HG03432 (cell line): ENCODE results near the gene GALNT1.
A peak's percentile ranks its signal among the peaks of the same experiment; 100 is the strongest.

ENCODE experiments used
- ATAC-seq: cut with Tn5 transposase; IDR thresholded peaks from one replicate; pipeline ENCODE4 v1.9.1; 2021; ENCODE audit warnings: mild to moderate bottlenecking, moderate library complexity; ENCODE audit not compliant: unreplicated experiment

GALNT1 gene

GRCh38 chr18:35662293-35663062, 80.9 kb downstream of the GALNT1 start:
- peak; percentile 86 for ATAC-seq

- ATAC-seq = no peak
These were observed 90.5 kb downstream of the GALNT1 start for GRCh38 chr18:35671966-35672603.

GRCh38 chr18:35672897-35673296, 91.4 kb downstream of the GALNT1 start:
- no peak for ATAC-seq

DNA sequence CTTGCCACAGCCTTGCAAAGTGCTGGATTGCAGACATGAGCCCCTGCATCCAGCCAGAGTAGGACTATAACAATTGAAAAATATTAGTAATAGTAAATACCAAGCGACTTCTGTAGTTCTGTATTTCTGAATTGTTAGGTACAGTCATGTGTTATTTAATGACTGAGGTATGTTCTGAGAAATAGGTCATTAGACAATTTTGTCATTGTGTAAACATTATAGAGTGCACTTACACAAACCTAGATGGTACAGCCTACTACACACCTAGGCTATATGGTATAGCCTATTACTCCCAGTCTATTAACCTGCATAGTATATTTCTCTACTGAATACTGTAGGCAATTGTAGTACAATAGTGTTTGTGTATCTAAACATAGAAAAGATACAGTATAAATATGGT, 92.1 kb downstream of the GALNT1 start:
- no peak for ATAC-seq

DNA sequence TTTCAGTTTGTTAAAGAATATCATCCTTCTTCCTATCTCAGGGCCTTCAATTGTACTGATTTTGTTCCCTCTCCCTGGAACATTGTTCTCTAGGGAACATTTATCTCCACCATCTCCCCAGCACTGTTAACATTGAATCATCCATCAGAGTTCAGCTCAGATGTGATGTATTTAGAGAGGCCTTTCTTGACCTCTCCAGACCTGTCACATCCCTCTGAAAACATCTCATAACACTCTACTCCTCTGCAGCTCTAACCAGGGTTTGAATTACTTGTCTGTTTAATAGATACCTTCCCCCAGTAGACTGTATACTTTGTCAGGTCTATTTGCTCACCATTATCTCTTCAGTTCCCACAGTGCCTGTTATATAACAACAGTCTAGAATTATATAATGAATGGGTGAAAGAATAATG, 98.6 kb downstream of the GALNT1 start:
- ATAC-seq = no peak

GRCh38 chr18:35682281-35682867, 100.8 kb downstream of the GALNT1 start:
- no peak for ATAC-seq

DNA sequence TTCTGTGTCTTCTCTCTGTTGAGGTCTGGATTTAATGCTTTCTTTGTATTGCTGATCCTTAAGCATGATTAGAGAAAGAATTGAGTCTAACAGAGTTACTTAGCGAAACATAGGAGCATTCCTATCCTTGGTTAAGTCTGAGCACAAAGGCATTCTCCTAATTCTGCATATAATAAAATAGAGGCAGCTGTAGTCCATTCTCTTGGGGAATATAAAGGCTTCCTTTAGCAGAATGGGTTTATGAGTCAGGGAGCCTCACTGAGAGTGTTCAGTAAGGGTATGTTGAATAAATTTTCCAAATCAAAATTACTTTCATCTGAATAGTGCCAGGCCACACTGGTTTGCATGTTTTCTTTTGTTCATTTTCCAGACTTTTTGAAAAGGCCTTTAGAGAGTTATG, 101.5 kb downstream of the GALNT1 start:
- ATAC-seq = no peak

DNA sequence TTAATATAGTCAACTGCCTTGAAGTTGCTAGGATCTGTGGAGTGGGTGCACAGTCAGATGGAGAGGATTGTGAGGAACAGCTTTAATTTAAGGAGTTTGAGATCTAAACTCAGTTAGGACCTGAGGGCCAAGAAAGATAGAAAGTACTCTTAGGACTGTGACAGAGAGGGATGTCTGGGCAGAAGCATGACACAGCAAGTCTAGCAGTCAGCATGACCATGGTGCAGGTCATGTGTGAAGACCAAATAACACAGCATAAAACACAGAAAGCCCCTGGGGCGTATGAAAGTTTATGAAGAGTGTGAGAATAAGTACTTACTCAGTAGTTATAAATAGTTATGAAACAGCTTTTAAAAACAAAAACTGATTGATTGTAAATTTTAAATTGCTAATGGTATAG, 107.2 kb downstream of the GALNT1 start:
- peak; percentile 97 for ATAC-seq

- ATAC-seq = no peak
These were observed 108.2 kb downstream of the GALNT1 start for GRCh38 chr18:35689728-35690127.

GRCh38 chr18:35691625-35692024, 110.1 kb downstream of the GALNT1 start:
- ATAC-seq = no peak

GRCh38 chr18:35692866-35693265, 111.3 kb downstream of the GALNT1 start:
- no peak for ATAC-seq

- ATAC-seq = no peak
These were observed 112.3 kb downstream of the GALNT1 start for GRCh38 chr18:35693829-35694228.

- ATAC-seq = no peak
These were observed 113.3 kb downstream of the GALNT1 start for GRCh38 chr18:35694808-35695207.

DNA sequence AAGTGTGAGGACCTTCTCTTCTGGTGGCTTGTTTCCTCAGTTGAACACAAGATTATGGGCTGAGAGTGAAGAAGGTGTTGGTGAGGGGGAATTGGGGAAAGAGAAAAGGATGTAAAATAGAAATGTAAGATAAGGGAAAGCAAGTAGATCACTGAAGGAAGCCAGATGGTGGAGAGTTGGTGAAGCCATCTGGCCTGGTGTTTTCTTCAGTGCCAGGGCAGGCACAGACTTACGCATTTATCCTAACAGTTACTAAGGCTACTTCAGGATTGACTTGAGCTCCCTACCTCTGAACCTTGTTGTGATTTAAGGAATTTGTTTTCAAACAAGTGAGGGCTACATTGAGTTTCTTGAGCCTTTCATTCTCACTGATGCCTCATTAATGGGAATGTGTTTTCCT, 113.8 kb downstream of the GALNT1 start:
- no peak for ATAC-seq

- ATAC-seq = no peak
These were observed 114.3 kb downstream of the GALNT1 start for GRCh38 chr18:35695803-35696202.

DNA sequence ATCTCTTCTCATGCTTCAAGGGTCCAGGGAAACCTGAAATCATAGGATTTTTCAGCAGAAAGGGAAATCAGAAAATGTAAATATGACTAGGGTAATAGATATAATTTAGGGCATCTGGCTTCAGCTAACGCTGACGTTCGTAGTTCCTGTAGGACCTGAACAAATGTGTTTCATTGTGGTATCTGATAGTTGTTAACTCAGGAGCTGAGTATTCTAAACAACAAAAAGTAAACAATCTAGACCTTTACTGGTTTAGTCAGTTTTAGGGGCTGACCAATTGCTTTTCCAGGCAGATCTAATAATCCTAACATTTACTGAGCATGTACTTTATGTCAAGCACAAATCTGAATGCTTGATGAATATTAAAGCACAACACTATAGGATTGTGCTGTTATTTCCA, 114.8 kb downstream of the GALNT1 start:
- ATAC-seq = no peak

DNA sequence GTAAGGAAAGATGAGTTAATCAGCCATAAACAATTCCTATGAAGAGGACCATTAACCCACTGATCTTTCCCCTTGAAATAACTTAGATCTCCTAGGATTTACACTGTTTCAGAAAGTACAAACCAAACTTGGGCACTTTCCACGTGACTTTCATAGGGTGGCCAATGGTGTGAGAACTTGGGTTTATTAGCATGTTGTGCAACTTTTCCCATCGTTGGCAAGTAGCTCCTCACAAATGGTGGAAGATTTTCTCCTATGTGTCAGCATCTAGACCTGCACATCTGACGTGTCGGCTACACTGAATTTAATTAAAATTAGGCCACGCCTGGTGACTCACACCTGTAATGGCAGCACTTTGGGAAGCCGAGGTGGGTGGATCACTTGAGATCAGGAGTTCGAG, 116.3 kb downstream of the GALNT1 start:
- no peak for ATAC-seq

GRCh38 chr18:35703043-35703688, 121.6 kb downstream of the GALNT1 start:
- no peak for ATAC-seq

DNA sequence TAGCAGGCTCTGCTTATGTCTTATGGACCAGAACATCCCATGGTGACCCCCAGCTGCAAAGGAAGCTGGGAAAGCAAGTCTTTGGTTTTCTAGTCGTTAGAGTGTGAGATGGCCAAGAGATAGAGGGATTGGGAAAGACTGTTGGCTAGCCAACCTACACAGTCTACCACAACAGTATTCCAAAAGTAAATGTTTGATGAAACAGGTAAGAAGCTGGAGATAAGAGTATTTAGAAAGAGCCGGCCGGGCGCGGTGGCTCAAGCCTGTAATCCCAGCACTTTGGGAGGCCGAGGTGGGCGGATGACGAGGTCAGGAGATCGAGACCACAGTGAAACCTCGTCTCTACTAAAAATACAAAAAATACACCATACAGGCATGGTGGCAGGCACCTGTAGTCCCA, 124.4 kb downstream of the GALNT1 start:
- no peak for ATAC-seq

GRCh38 chr18:35707247-35707646, 125.7 kb downstream of the GALNT1 start:
- ATAC-seq = no peak

DNA sequence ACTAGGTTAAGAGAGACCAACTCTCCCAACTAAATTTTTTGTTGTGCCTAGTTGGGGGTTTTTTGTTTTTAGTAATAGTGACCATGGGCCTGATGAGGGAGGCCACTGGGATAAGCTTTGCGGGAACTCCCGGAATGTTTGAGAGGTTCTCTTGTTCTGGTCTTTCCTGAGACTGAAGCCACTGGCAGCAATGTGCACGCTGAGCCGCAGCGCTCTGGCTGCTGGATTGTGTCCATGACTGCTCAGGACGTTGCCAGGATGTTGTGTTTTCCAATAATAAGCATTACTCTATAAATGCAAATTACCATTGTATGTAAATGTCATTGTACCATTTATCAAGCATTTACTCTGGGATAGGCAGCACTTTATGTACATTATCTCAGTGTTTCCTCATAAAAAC, 126.1 kb downstream of the GALNT1 start:
- no peak for ATAC-seq

- ATAC-seq = no peak
These were observed 129.0 kb downstream of the GALNT1 start for GRCh38 chr18:35710581-35710980.
